Measurements from ENCODE around the gene RBM4.

The RBM4 gene

GRCh38 chr11:66691311-66691980 lies 52.9 kb downstream of the RBM4 start:
- DNase-seq: no peak

DNA sequence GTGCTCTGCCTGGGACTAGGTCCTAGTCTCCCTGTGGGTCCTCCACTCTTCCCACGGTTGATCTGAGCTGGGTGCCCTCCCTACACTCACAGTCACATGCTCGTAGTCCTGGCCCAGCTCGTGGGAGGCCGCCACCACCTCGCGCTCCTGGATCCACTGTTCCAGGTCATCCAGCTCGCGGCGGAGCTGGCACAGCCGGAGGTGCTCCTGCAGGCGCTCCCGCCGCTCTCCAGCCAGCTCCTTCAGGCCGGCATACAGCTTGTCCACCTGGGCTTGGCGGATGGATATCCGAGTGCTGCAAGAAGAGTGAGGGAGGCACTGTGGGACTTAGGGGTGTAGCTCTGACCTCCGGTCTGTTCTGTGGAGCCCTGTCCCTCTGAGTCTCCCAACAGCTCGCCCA lies 53.9 kb downstream of the RBM4 start:
- no peak for DNase-seq

GRCh38 chr11:66692871-66693331 lies 54.4 kb downstream of the RBM4 start:
- no peak for DNase-seq

DNA sequence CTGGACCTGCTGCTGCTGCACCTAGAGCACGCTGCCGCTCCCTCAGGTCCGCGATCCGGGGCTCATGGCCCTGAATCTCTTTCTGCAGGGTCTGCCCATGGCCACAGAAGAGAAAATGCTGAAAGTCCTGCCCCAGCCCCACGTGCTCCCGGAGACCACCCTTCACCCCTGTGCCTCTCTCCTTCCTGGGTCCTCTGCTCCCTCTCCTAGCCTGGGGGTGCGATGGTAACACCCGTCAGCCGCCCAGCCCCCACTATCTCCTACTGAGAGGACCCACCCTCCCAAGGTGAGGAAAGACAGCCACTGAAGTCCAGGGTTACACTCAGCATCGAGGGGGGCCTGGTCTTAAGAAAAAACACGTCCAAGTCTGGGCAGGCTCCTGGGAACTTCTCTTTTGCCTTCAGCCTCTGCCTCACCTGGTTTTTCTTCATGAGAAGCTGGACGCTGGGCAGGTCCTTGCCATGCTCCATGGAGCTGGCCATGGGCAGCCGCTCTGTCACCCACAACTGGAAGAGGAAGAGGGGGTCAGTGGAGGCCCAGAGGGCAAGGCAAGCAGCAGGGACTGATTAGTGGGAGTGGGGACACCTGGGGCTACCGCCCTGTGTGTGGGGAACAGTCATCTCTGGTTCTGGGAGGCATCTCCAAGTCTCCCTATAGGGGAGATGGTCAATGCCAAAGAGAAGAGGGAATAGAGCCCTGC lies 55.0 kb downstream of the RBM4 start:
- DNase-seq: no peak

GRCh38 chr11:66694056-66694410 lies 55.5 kb downstream of the RBM4 start:
- DNase-seq: no peak

GRCh38 chr11:66694732-66695207 lies 56.3 kb downstream of the RBM4 start:
- DNase-seq: peak; percentile 78 to 80
